HCEC 1CT (cell line): Measurements from ENCODE around the gene CCL20.
A peak's percentile ranks its signal among the peaks of the same experiment; 100 is the strongest.
"Not testable (repeated sequence)": the region's sequence is repeated elsewhere in the genome, so short reads cannot be mapped to it uniquely, and the experiment has no call there.

Experiments
- DNase-seq: peaks from one replicate; pipeline ENCODE4 v3.0.0-alpha.2; 2017

Gene CCL20

GRCh38 chr2:227834916-227835650 is 21.4 kb downstream of the CCL20 start:
- DNase-seq = no peak

DNA sequence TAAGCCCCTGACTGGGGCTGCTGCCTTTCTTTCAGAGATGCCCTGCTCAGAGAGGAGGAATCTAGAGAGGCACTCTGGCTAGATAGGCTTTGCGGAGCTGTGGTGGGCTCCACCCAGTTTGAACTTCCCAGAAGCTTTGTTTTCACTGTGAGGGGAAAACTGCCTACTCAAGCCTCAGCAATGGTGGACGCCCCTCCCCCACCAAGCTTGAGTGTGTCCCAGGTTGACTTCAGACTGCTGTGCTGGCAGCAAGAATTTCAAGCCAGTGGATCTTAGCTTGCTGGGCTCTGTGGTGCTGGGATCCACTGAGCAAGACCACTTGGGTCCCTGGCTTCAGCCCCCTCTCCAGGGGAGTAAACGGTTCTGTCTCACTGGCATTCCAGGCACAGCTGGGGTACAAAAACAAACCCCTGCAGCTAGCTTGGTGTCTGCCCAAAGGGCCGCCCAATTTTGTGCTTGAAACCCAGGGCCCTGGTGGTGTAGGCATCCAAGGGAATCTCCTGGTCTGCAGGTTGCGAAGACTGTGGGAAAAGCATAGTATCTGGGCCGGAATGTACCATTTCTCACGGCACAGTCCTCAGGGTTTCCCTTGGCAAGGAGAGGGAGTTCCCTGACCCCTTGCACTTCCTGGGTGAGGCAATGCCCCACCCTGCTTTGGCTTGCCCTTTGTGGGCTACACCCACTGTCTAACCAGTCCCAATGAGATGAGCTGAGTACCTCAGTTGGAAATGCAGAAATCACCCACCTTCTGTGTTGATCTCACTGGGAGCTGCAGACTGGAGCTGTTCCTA is 25.9 kb downstream of the CCL20 start:
- DNase-seq = not testable (repeated sequence)

DNA sequence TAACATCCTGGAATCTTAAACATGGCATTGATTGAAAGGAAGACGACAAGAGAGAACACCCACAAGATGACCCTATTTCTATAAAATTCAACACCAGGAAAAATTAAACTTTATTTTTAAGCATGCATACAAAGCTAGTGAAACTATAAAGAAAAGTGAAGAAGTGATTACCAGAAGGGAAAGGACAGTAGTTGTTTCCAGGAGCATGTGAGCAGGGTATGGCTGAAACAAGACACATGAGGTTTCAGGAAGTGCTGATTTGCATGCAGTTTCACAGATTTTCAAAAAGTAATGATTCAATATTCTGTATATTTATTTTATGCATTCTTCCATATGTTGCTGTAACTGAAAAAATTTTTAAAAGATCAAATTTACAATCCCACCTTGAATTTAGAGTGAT is 33.2 kb downstream of the CCL20 start:
- DNase-seq = no peak

DNA sequence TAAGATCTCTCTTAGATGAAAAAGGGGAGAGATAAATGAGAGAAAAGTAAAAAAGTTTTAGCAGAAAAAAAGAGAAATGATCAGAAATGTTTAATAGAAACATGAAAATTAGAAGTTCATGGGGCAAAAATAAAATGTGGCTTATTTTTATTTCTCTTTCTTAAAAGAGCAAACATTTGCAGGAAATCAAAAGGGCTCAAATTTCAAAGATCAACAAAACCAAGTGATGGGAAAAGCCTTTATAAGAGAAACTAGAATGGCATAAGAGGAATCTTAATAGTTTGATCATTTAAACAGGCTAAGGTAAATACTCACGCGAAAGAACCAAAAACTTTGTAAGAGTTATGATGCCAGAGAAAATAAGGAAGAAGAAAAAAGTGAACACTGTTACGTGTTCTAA is 34.5 kb downstream of the CCL20 start:
- no peak for DNase-seq

- DNase-seq = no peak
Observed at GRCh38 chr2:227848586-227848985, 34.9 kb downstream of the CCL20 start.

- DNase-seq = peak; percentile 62
Observed at GRCh38 chr2:227849906-227850305, 36.3 kb downstream of the CCL20 start.

- peak; percentile 25 for DNase-seq
Observed at GRCh38 chr2:227853204-227853629, 39.6 kb downstream of the CCL20 start.

GRCh38 chr2:227853765-227854271 is 40.2 kb downstream of the CCL20 start:
- DNase-seq = peak; percentile 24

GRCh38 chr2:227855440-227855839 is 41.8 kb downstream of the CCL20 start:
- no peak for DNase-seq

DNA sequence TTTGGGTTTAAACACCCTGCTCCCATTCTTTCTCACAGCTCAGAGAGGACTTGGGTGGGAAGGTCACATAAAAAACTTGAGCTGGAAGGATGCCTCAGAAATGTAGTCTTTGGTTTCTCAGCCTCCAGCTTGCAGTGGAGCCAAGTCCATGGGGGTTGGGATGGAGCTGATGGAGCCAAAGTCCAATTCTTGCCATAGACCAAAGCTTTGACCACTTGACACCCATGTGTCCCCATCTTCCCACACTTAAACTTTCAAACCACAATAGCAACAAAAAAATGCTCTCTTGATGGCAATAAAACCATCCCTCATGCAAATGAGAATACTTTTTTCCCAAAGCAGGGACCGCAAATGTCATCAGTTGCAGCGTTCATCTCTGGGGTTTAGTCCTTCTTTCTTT is 43.1 kb downstream of the CCL20 start:
- no peak for DNase-seq

DNA sequence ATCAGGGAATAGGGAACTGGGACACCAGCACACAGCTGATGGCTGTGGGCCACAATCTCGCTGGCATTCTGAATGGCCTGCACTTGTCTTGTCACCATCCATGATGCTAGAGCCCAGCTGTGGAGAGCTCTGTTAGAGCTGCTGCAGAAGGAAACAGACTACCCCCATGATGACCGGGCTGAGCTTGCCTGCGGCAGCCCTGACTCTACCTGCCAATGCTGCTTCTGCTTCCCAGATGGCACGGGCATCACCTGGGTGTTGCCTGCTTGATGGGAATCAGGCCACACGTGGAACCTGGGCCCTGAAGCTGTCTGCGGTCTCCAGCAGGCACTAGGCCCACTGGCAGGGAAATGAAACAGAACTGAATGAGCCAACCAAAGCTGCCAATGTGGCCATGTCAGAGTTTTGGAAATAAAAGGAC is 46.6 kb downstream of the CCL20 start:
- DNase-seq = no peak

DNA sequence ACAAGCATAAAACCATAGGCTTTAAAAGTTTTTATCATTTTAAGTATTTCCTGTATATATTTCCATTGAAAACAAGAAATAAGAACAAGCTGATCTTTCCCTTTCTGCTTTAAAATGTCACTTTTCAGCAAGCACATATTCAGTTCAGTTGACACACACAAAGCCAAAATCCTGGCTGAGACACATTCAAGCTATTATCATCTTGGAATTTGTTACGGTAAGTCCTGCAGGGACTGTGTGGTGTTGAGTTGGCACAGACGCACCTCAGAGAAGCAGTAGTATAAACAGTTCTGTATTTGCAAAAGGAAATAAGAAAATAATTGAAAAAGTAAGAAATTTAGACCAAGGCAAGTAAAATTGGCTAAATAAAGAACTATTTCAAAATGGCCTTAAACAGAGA is 47.4 kb downstream of the CCL20 start:
- no peak for DNase-seq

GRCh38 chr2:227862227-227862740 is 48.6 kb downstream of the CCL20 start:
- DNase-seq = peak; percentile 58

GRCh38 chr2:227862741-227863588 is 49.3 kb downstream of the CCL20 start:
- DNase-seq = peak; percentile 90

GRCh38 chr2:227864161-227864756 is 50.6 kb downstream of the CCL20 start:
- DNase-seq = no peak

GRCh38 chr2:227865291-227865690 is 51.6 kb downstream of the CCL20 start:
- no peak for DNase-seq
